Measurements from ENCODE around the gene CAMTA1.

Gene CAMTA1

DNA sequence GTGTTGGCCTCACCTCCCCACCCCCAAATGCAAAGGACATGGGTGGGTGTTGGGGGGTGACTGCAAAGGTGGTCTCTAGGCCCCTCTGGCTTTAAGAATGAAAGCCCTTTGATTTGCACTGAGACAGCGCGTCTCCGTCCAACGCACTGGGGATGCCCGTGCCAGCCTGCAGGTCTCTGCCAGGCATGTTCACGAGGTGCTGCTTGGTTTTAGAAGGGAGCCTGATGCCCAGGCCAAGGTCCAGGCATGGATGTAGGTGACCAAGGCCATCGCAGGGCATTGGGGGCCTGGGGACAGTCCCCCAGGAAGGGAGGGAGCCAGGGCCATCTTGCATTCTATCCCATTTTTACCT lies 622.3 kb downstream of the CAMTA1 start:
- CTCF ChIA-PET: interaction anchor here (0.9 to 1.1 kb wide), 2 partner anchors 133 to 200 kb away, joined by 3 to 4 read pairs; no protein-coding TSS in a partner anchor
- H3K4me3 ChIP-seq (ENCODE audit: low read depth, low read length): no peak overlapping the region
- H3K4me1 ChIP-seq (ENCODE audit: control insufficient read depth, insufficient read depth, low read length): no peaks in the 10 kb centered on the region
- no peaks in the 10 kb centered on the region for H3K9me3 ChIP-seq (ENCODE audit: control insufficient read depth, insufficient read depth, low read depth, low read length)
- POLR2A ChIA-PET: no interaction called here
- H3K27ac ChIP-seq (ENCODE audit: extremely low read depth, low read depth, low read length): no peak overlapping the region
- no peaks in the 10 kb centered on the region for H3K36me3 ChIP-seq (ENCODE audit: control insufficient read depth in 2 of 2, insufficient read depth in 1 of 2, low read length in 2 of 2)
- TF ChIP-seq ZNF404 (tag by site-specific recombination; IDR thresholded peaks at IDR 0.05) (no peak), ZNF664 (tag by site-specific recombination; IDR thresholded peaks at IDR 0.05) (no peak), ZNF701 (tag by site-specific recombination; IDR thresholded peaks at IDR 0.05) (no peak), REPIN1 (tag by site-specific recombination; IDR thresholded peaks at IDR 0.05; ENCODE audit: low read depth) (no peak), ZNF175 (tag by site-specific recombination; IDR thresholded peaks at IDR 0.05) (no peak)
- TF ChIP-seq, protein P1, sequence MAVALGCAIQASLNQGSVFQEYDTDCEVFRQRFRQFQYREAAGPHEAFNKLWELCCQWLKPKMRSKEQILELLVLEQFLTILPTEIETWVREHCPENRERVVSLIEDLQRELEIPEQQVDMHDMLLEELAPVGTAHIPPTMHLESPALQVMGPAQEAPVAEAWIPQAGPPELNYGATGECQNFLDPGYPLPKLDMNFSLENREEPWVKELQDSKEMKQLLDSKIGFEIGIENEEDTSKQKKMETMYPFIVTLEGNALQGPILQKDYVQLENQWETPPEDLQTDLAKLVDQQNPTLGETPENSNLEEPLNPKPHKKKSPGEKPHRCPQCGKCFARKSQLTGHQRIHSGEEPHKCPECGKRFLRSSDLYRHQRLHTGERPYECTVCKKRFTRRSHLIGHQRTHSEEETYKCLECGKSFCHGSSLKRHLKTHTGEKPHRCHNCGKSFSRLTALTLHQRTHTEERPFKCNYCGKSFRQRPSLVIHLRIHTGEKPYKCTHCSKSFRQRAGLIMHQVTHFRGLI (tag by site-specific recombination; IDR thresholded peaks at IDR 0.05): no peak
- TF ChIP-seq, protein P2, sequence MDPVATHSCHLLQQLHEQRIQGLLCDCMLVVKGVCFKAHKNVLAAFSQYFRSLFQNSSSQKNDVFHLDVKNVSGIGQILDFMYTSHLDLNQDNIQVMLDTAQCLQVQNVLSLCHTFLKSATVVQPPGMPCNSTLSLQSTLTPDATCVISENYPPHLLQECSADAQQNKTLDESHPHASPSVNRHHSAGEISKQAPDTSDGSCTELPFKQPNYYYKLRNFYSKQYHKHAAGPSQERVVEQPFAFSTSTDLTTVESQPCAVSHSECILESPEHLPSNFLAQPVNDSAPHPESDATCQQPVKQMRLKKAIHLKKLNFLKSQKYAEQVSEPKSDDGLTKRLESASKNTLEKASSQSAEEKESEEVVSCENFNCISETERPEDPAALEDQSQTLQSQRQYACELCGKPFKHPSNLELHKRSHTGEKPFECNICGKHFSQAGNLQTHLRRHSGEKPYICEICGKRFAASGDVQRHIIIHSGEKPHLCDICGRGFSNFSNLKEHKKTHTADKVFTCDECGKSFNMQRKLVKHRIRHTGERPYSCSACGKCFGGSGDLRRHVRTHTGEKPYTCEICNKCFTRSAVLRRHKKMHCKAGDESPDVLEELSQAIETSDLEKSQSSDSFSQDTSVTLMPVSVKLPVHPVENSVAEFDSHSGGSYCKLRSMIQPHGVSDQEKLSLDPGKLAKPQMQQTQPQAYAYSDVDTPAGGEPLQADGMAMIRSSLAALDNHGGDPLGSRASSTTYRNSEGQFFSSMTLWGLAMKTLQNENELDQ (tag by site-specific recombination; IDR thresholded peaks at IDR 0.05; ENCODE audit: low read depth): no peak

DNA sequence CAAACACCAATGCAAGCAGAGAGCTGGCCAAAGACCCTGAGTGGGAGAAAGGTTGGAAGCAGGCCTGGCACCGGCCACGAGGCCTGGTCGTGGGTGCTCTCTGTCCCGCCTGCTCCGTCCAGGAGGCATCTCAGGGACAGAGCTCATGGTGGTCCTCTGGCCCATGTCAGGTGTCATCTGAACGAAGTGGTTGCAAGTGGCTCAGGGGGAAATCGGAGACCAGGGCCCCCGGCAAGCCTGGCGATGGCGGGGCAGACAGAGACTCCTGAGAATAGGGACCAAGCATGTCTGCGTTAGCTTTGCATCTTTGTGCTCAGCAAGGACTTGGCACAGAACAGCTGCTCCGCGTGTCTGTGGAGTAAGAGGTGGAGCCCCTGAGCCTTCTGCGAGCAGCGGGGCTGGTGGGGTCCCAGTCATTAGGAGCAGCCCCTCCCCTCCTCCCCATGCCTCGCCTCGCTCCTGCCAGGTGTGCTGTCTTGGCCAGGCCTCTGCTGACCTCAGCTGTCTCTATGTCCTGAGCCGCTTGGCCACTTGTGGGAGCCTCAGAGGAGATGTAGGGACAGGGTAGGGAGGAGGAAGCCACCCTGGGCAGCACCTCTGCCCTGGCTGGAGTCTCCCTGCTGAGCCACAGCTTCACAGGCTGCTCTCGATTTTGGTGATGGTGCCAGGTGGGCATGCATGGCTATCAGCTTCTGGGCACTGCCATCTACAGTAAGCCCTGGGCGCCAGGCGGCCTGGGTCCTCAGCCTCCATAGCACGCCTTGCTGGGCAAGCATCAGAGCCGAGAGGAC lies 622.9 kb downstream of the CAMTA1 start:
- Histone ChIP-seq H3K9me3 (ENCODE audit: control insufficient read depth, insufficient read depth, low read depth, low read length) (no peaks in the 10 kb centered on the region), H3K4me3 (ENCODE audit: low read depth, low read length) (no peak overlapping the region), H3K4me1 (ENCODE audit: control insufficient read depth, insufficient read depth, low read length) (no peaks in the 10 kb centered on the region), H3K36me3 (ENCODE audit: control insufficient read depth in 2 of 2, insufficient read depth in 1 of 2, low read length in 2 of 2) (no peaks in the 10 kb centered on the region), H3K27ac (ENCODE audit: extremely low read depth, low read depth, low read length) (no peak overlapping the region)
- no peak for TF ChIP-seq ZNF2 (tag by site-specific recombination; IDR thresholded peaks at IDR 0.05)
- TF ChIP-seq ZNF610 (tag by site-specific recombination; IDR thresholded peaks at IDR 0.05; ENCODE audit: borderline replicate concordance): no peak
- TF ChIP-seq SP7 (tag by site-specific recombination; IDR thresholded peaks at IDR 0.05): no peak
- TF ChIP-seq ZNF777 (tag by site-specific recombination; IDR thresholded peaks at IDR 0.05; ENCODE audit: borderline replicate concordance): no peak
- no peak for TF ChIP-seq EGR2 (tag by site-specific recombination; IDR thresholded peaks at IDR 0.05; ENCODE audit: low read depth)
- no peak for TF ChIP-seq ZEB2 (tag by site-specific recombination; IDR thresholded peaks at IDR 0.05)
- no peak for TF ChIP-seq KLF16 (tag by site-specific recombination; IDR thresholded peaks at IDR 0.05)
- no peak for TF ChIP-seq ZNF23 (tag by site-specific recombination; IDR thresholded peaks at IDR 0.05; ENCODE audit: borderline replicate concordance)
- CTCF ChIA-PET: interaction anchor here (0.9 to 1.1 kb wide), 2 partner anchors 132 to 201 kb away, joined by 3 to 4 read pairs; no protein-coding TSS in a partner anchor
- POLR2A ChIA-PET: no interaction called here

DNA sequence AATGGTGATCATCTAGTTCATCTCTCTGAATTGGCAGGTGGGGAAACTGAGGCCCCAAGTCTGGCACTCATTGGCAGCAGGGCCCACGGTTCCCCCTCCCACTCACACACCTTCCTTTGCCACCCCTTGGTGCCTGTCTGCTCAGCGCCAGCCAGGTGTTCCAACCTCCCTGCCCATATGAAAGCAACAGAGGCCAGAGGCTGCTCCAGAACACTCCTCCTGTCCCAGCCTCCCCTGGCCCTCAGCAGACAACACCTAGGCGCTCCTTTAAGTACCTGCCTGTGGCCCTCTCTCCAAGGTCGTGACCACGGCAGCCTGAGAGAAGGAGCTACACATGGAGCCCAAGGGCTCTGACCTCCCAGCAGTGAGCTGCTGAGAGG lies 623.5 kb downstream of the CAMTA1 start:
- CTCF ChIA-PET: no interaction called here

More for the DNA sequence above, 623.5 kb downstream of the CAMTA1 start:
- Histone ChIP-seq H3K27ac (ENCODE audit: extremely low read depth, low read depth, low read length) (no peak overlapping the region), H3K4me1 (ENCODE audit: control insufficient read depth, insufficient read depth, low read length) (no peaks in the 10 kb centered on the region), H3K36me3 (ENCODE audit: control insufficient read depth in 2 of 2, insufficient read depth in 1 of 2, low read length in 2 of 2) (no peaks in the 10 kb centered on the region), H3K9me3 (ENCODE audit: control insufficient read depth, insufficient read depth, low read depth, low read length) (no peaks in the 10 kb centered on the region), H3K4me3 (ENCODE audit: low read depth, low read length) (no peak overlapping the region)
- TF ChIP-seq TCF7L2 (IDR thresholded peaks at IDR 0.05; ENCODE audit: borderline replicate concordance, low read depth, low read length) (no peak), ZNF19 (tag by site-specific recombination; IDR thresholded peaks at IDR 0.05; ENCODE audit: low read depth) (no peak)
- TF ChIP-seq, protein P3, sequence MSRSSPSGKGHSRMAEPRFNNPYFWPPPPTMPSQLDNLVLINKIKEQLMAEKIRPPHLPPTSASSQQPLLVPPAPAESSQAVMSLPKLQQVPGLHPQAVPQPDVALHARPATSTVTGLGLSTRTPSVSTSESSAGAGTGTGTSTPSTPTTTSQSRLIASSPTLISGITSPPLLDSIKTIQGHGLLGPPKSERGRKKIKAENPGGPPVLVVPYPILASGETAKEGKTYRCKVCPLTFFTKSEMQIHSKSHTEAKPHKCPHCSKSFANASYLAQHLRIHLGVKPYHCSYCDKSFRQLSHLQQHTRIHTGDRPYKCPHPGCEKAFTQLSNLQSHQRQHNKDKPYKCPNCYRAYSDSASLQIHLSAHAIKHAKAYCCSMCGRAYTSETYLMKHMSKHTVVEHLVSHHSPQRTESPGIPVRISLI (tag by site-specific recombination; IDR thresholded peaks at IDR 0.05): no peak
- POLR2A ChIA-PET: no interaction called here

Data from HEK293 (cell line).